GM23338 (cell line): ENCODE data around the gene SUPT5H. TPM values are rescaled to one million over a fixed set of nuclear protein-coding genes. Genes with fewer than 3 reads are reported as not detected.

ENCODE experiments used
- ATAC-seq: fragments of 200-7000 bp; cut with Tn5 transposase; 3 replicates; pipeline ENCODE4 v1.9.1; 2020
- DNase-seq: peaks from one replicate; pipeline ENCODE4 v3.0.0-alpha.2; 2015; ENCODE audit warnings: low spot score
- H2AFZ ChIP-seq: fragments of 200-600 bp; sonication (generic); 2 replicates; pipeline ENCODE4 v1.8.0; 2016; ENCODE audit warnings: antibody characterized with exemption, mild to moderate bottlenecking, moderate library complexity
- H3F3A ChIP-seq: fragments of 200-600 bp; sonication (generic); replicated peaks from 2 replicates; pipeline ENCODE4 v1.8.0; 2017; ENCODE audit warnings: antibody characterized with exemption, mixed run types, low read depth
- H3K27ac ChIP-seq: fragments of 200-600 bp; sonication (generic); 2 replicates; pipeline ENCODE4 v1.6.1; 2016; ENCODE audit warnings: low read depth
- H3K27me3 ChIP-seq: fragments of 200-600 bp; sonication (generic); 2 replicates; pipeline ENCODE4 v1.8.0; 2016; ENCODE audit warnings: mild to moderate bottlenecking, mixed run types, moderate library complexity; ENCODE audit not compliant: insufficient read depth
- H3K36me3 ChIP-seq: fragments of 200-600 bp; sonication (generic); 2 replicates; pipeline ENCODE4 v1.8.0; 2016; ENCODE audit warnings: mild to moderate bottlenecking; ENCODE audit not compliant: insufficient read depth
- H3K4me1 ChIP-seq: fragments of 200-600 bp; sonication (generic); 2 replicates; pipeline ENCODE4 v1.8.0; 2016; ENCODE audit warnings: mild to moderate bottlenecking, moderate library complexity; ENCODE audit not compliant: insufficient read depth
- H3K4me2 ChIP-seq: fragments of 200-600 bp; sonication (generic); 2 replicates; pipeline ENCODE4 v1.7.1; 2017; ENCODE audit warnings: mixed run types
- H3K4me3 ChIP-seq: fragments of 200-600 bp; sonication (generic); 2 replicates; pipeline ENCODE4 v1.6.1; 2016; ENCODE audit warnings: mixed run types
- H3K79me2 ChIP-seq: fragments of 200-600 bp; sonication (generic); replicated peaks from 2 replicates; pipeline ENCODE4 v1.8.0; 2017; ENCODE audit warnings: mild to moderate bottlenecking; ENCODE audit not compliant: insufficient read depth
- H3K9me2 ChIP-seq: fragments of 200-600 bp; sonication (generic); 2 replicates; pipeline ENCODE4 v1.8.0; 2017; ENCODE audit not compliant: insufficient read depth
- H4K20me1 ChIP-seq: fragments of 200-600 bp; sonication (generic); replicated peaks from 2 replicates; pipeline ENCODE4 v1.8.0; 2017; ENCODE audit warnings: mild to moderate bottlenecking; ENCODE audit not compliant: insufficient read depth
- H3K27ac Mint-ChIP-seq: 2 replicates; pipeline ENCODE4 v1.8.0; 2020; ENCODE audit warnings: inconsistent platforms, mild to moderate bottlenecking, moderate library complexity, mixed read lengths
- H3K27me3 Mint-ChIP-seq: 3 replicates; pipeline ENCODE4 v1.8.0; 2022; ENCODE audit warnings: low read depth, mild to moderate bottlenecking, moderate library complexity, mixed read lengths, inconsistent platforms; ENCODE audit not compliant: insufficient read depth, poor library complexity
- H3K36me3 Mint-ChIP-seq: 3 replicates; pipeline ENCODE4 v1.8.0; 2021; ENCODE audit warnings: low read depth, mild to moderate bottlenecking, inconsistent platforms, moderate library complexity, mixed read lengths
- H3K4me1 Mint-ChIP-seq: 3 replicates; pipeline ENCODE4 v1.8.0; 2020; ENCODE audit warnings: mild to moderate bottlenecking, inconsistent platforms, mixed read lengths
- H3K4me3 Mint-ChIP-seq: 3 replicates; pipeline ENCODE4 v1.8.0; 2021; ENCODE audit warnings: moderate library complexity, mild to moderate bottlenecking, inconsistent platforms, mixed read lengths
- H3K9me3 Mint-ChIP-seq: 3 replicates; pipeline ENCODE4 v1.8.0; 2020; ENCODE audit warnings: moderate library complexity, mild to moderate bottlenecking, inconsistent platforms, mixed read lengths
- CREB1 ChIP-seq: fragments of 250-450 bp; sonication (Bioruptor Pico); IDR thresholded peaks from 2 replicates; pipeline ENCODE4 v1.5.0; 2020; ENCODE audit warnings: low read depth, mild to moderate bottlenecking, moderate library complexity
- EZH2 ChIP-seq: fragments of 200-600 bp; sonication (generic); IDR thresholded peaks from one replicate; pipeline ENCODE4 v1.8.0; 2017; ENCODE audit warnings: antibody characterized with exemption, mild to moderate bottlenecking, low read depth; ENCODE audit not compliant: unreplicated experiment
- EZH2phosphoT487 ChIP-seq: fragments of 200-600 bp; sonication (generic); IDR thresholded peaks from one replicate; pipeline ENCODE4 v1.8.1; 2018; ENCODE audit warnings: antibody characterized with exemption; ENCODE audit not compliant: unreplicated experiment
- JUNB ChIP-seq: IDR thresholded peaks from one replicate; pipeline ENCODE4 v1.6.1; 2016; ENCODE audit warnings: antibody characterized with exemption; ENCODE audit not compliant: unreplicated experiment
- NANOG ChIP-seq: IDR thresholded peaks from 2 replicates; pipeline ENCODE4 v1.6.1; 2016; ENCODE audit warnings: antibody characterized with exemption, borderline replicate concordance
- POLR2AphosphoS5 ChIP-seq: IDR thresholded peaks from 2 replicates; pipeline ENCODE4 v1.6.1; 2016; ENCODE audit warnings: antibody characterized with exemption, low read depth
- STAT1 ChIP-seq: IDR thresholded peaks from one replicate; pipeline ENCODE4 v1.6.1; 2016; ENCODE audit warnings: antibody characterized with exemption; ENCODE audit not compliant: unreplicated experiment
- ZNF114 ChIP-seq: fragments of 250-450 bp; sonication (Bioruptor Pico); IDR thresholded peaks from 2 replicates; pipeline ENCODE4 v1.5.0; 2020; ENCODE audit warnings: mild to moderate bottlenecking, moderate library complexity
- ZNF331 ChIP-seq: fragments of 250-450 bp; sonication (Bioruptor Pico); IDR thresholded peaks from 2 replicates; pipeline ENCODE4 v1.5.0; 2020; ENCODE audit warnings: low read depth, mild to moderate bottlenecking, moderate library complexity
- polyA plus RNA-seq: library from polyadenylated mRNA; unstranded; fragments of >200 nt; fragmentation: Nextera tagmentation; extraction: Ambion mirVana; gene quantifications from 2 replicates; pipeline ENCODE4 v1.2.1, GENCODE V29; 2016
- total RNA-seq: library from RNA; depleted of rRNA; stranded (reverse); fragments of >200 nt; shearing (Covaris generic); gene quantifications from 2 replicates; pipeline ENCODE4 v1.2.3, GENCODE V29; 2014
- TF ChIP-seq, protein P1 (sequence below), 2 experiments: fragments of 200-600 bp in 1 of 2; sonication (generic) in 1 of 2; conservative IDR thresholded peaks; 2 replicates each; pipeline versions ENCODE4 v1.5.1 to v1.6.1; 2016 to 2017; ENCODE audit warnings: antibody characterized with exemption in 2 of 2, low read depth in 2 of 2, mild to moderate bottlenecking in 2 of 2, moderate library complexity in 1 of 2
- TF ChIP-seq, protein P2 (sequence below): fragments of 250-450 bp; sonication (Bioruptor Pico); IDR thresholded peaks from 2 replicates; pipeline ENCODE4 v1.5.0; 2020; ENCODE audit warnings: mild to moderate bottlenecking, moderate library complexity
- TF ChIP-seq, protein P3 (sequence below): IDR thresholded peaks from one replicate; pipeline ENCODE4 v1.6.1; 2018; ENCODE audit warnings: antibody characterized with exemption; ENCODE audit not compliant: unreplicated experiment
- TF ChIP-seq, protein P4 (sequence below): IDR thresholded peaks from 2 replicates; pipeline ENCODE4 v1.6.1; 2016; ENCODE audit warnings: antibody characterized with exemption

SUPT5H gene
- total and polyA plus RNA-seq, 2 experiments from 2014 or later: 108 to 150 TPM

DNA sequence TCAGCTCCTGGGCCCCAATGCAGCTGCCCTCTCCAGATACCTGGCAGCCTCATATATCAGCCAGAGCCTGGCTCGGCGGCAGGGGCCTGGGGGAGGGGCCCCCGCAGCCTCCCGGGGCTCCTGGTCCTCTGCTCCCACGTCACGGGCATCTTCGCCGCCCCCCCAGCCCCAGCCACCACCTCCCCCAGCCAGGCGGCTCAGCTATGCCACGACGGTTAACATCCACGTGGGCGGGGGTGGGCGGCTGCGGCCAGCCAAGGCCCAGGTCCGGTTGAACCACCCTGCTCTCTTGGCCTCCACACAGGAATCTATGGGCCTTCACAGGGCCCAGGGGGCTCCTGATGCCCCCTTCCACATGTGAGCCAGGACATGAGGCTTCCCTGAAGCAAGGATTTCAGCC lies 20.4 kb upstream of the SUPT5H start:
- ATAC-seq (no peak), DNase-seq (no peak)
- H3K79me2 ChIP-seq: no peaks in the 10 kb centered on the region
- Mint-ChIP-seq H3K36me3 (peaks cover 51% of the 10 kb centered on the region), H3K4me1 (peaks cover 23% of the 10 kb centered on the region), H3K4me3 (no peak overlapping the region), H3K9me3 (no peaks in the 10 kb centered on the region; the same call in 2 of the 3 replicates), H3K27ac (no peak overlapping the region), H3K27me3 (peaks cover 24% of the 10 kb centered on the region)
- H3K4me1 ChIP-seq: peaks cover 19% of the 10 kb centered on the region
- H2AFZ ChIP-seq: no peak overlapping the region
- H3K4me3 ChIP-seq: no peak overlapping the region
- H3K27ac ChIP-seq: no peak overlapping the region
- no peaks in the 10 kb centered on the region; the same call in 1 of the 2 replicates for H4K20me1 ChIP-seq
- no peaks in the 10 kb centered on the region for H3K36me3 ChIP-seq
- no peak overlapping the region for H3K4me2 ChIP-seq
- H3K9me2 ChIP-seq: no peaks in the 10 kb centered on the region
- TF ChIP-seq POLR2AphosphoS5: no peak
- TF ChIP-seq STAT1: no peak
- TF ChIP-seq CREB1: no peak
- TF ChIP-seq, protein P1, sequence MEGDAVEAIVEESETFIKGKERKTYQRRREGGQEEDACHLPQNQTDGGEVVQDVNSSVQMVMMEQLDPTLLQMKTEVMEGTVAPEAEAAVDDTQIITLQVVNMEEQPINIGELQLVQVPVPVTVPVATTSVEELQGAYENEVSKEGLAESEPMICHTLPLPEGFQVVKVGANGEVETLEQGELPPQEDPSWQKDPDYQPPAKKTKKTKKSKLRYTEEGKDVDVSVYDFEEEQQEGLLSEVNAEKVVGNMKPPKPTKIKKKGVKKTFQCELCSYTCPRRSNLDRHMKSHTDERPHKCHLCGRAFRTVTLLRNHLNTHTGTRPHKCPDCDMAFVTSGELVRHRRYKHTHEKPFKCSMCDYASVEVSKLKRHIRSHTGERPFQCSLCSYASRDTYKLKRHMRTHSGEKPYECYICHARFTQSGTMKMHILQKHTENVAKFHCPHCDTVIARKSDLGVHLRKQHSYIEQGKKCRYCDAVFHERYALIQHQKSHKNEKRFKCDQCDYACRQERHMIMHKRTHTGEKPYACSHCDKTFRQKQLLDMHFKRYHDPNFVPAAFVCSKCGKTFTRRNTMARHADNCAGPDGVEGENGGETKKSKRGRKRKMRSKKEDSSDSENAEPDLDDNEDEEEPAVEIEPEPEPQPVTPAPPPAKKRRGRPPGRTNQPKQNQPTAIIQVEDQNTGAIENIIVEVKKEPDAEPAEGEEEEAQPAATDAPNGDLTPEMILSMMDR (conservative IDR thresholded peaks at IDR 0.05; ENCODE audit: low read depth in 2 of 2): no peak
- TF ChIP-seq JUNB: no peak
- no peak for TF ChIP-seq NANOG
- TF ChIP-seq ZNF331: no peak
- no peak for TF ChIP-seq EZH2
- TF ChIP-seq ZNF114 (CRISPR knock-in tag): no peak
- TF ChIP-seq, protein P2, sequence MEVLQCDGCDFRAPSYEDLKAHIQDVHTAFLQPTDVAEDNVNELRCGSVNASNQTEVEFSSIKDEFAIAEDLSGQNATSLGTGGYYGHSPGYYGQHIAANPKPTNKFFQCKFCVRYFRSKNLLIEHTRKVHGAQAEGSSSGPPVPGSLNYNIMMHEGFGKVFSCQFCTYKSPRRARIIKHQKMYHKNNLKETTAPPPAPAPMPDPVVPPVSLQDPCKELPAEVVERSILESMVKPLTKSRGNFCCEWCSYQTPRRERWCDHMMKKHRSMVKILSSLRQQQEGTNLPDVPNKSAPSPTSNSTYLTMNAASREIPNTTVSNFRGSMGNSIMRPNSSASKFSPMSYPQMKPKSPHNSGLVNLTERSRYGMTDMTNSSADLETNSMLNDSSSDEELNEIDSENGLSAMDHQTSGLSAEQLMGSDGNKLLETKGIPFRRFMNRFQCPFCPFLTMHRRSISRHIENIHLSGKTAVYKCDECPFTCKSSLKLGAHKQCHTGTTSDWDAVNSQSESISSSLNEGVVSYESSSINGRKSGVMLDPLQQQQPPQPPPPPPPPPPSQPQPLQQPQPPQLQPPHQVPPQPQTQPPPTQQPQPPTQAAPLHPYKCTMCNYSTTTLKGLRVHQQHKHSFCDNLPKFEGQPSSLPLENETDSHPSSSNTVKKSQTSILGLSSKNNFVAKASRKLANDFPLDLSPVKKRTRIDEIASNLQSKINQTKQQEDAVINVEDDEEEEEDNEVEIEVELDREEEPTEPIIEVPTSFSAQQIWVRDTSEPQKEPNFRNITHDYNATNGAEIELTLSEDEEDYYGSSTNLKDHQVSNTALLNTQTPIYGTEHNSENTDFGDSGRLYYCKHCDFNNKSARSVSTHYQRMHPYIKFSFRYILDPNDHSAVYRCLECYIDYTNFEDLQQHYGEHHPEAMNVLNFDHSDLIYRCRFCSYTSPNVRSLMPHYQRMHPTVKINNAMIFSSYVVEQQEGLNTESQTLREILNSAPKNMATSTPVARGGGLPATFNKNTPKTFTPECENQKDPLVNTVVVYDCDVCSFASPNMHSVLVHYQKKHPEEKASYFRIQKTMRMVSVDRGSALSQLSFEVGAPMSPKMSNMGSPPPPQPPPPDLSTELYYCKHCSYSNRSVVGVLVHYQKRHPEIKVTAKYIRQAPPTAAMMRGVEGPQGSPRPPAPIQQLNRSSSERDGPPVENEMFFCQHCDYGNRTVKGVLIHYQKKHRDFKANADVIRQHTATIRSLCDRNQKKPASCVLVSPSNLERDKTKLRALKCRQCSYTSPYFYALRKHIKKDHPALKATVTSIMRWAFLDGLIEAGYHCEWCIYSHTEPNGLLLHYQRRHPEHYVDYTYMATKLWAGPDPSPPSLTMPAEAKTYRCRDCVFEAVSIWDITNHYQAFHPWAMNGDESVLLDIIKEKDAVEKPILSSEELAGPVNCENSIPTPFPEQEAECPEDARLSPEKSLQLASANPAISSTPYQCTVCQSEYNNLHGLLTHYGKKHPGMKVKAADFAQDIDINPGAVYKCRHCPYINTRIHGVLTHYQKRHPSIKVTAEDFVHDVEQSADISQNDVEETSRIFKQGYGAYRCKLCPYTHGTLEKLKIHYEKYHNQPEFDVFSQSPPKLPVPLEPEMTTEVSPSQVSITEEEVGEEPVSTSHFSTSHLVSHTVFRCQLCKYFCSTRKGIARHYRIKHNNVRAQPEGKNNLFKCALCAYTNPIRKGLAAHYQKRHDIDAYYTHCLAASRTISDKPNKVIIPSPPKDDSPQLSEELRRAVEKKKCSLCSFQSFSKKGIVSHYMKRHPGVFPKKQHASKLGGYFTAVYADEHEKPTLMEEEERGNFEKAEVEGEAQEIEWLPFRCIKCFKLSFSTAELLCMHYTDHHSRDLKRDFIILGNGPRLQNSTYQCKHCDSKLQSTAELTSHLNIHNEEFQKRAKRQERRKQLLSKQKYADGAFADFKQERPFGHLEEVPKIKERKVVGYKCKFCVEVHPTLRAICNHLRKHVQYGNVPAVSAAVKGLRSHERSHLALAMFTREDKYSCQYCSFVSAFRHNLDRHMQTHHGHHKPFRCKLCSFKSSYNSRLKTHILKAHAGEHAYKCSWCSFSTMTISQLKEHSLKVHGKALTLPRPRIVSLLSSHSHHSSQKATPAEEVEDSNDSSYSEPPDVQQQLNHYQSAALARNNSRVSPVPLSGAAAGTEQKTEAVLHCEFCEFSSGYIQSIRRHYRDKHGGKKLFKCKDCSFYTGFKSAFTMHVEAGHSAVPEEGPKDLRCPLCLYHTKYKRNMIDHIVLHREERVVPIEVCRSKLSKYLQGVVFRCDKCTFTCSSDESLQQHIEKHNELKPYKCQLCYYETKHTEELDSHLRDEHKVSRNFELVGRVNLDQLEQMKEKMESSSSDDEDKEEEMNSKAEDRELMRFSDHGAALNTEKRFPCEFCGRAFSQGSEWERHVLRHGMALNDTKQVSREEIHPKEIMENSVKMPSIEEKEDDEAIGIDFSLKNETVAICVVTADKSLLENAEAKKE (CRISPR knock-in tag): no peak
- TF ChIP-seq, protein P3, sequence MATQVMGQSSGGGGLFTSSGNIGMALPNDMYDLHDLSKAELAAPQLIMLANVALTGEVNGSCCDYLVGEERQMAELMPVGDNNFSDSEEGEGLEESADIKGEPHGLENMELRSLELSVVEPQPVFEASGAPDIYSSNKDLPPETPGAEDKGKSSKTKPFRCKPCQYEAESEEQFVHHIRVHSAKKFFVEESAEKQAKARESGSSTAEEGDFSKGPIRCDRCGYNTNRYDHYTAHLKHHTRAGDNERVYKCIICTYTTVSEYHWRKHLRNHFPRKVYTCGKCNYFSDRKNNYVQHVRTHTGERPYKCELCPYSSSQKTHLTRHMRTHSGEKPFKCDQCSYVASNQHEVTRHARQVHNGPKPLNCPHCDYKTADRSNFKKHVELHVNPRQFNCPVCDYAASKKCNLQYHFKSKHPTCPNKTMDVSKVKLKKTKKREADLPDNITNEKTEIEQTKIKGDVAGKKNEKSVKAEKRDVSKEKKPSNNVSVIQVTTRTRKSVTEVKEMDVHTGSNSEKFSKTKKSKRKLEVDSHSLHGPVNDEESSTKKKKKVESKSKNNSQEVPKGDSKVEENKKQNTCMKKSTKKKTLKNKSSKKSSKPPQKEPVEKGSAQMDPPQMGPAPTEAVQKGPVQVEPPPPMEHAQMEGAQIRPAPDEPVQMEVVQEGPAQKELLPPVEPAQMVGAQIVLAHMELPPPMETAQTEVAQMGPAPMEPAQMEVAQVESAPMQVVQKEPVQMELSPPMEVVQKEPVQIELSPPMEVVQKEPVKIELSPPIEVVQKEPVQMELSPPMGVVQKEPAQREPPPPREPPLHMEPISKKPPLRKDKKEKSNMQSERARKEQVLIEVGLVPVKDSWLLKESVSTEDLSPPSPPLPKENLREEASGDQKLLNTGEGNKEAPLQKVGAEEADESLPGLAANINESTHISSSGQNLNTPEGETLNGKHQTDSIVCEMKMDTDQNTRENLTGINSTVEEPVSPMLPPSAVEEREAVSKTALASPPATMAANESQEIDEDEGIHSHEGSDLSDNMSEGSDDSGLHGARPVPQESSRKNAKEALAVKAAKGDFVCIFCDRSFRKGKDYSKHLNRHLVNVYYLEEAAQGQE: no peak
- TF ChIP-seq EZH2phosphoT487: no peak
- TF ChIP-seq, protein P4, sequence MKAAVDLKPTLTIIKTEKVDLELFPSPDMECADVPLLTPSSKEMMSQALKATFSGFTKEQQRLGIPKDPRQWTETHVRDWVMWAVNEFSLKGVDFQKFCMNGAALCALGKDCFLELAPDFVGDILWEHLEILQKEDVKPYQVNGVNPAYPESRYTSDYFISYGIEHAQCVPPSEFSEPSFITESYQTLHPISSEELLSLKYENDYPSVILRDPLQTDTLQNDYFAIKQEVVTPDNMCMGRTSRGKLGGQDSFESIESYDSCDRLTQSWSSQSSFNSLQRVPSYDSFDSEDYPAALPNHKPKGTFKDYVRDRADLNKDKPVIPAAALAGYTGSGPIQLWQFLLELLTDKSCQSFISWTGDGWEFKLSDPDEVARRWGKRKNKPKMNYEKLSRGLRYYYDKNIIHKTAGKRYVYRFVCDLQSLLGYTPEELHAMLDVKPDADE: no peak
- H3K27me3 ChIP-seq: no peaks in the 10 kb centered on the region
- H3F3A ChIP-seq: peaks cover 15% of the 10 kb centered on the region
